ENCODE results near the gene EXOC3L2.

The EXOC3L2 gene

GRCh38 chr19:45205810-45206209 lies 39.4 kb downstream of the EXOC3L2 start:
- TF ChIP-seq CTCF (IDR thresholded peaks at IDR 0.05; ENCODE audit: extremely low read depth, insufficient read depth, missing control alignments), result no peak
- in situ Hi-C loops (cut with MboI; ENCODE audit: low pct_unique_long_range_greater_than_20kb, low sequenced_read_pairs, unreplicated experiment), result no loop called here
- DNase-seq (ENCODE audit: low spot score), result no peak

GRCh38 chr19:45202637-45203036 lies 42.6 kb downstream of the EXOC3L2 start:
- in situ Hi-C loops (cut with MboI; ENCODE audit: low pct_unique_long_range_greater_than_20kb, low sequenced_read_pairs, unreplicated experiment), result no loop called here
- DNase-seq (ENCODE audit: low spot score), result no peak

GRCh38 chr19:45200568-45200967 lies 44.6 kb downstream of the EXOC3L2 start:
- no peak for TF ChIP-seq CTCF (IDR thresholded peaks at IDR 0.05; ENCODE audit: extremely low read depth, insufficient read depth, missing control alignments)
- in situ Hi-C loops (cut with MboI; ENCODE audit: low pct_unique_long_range_greater_than_20kb, low sequenced_read_pairs, unreplicated experiment), result no loop called here
- DNase-seq (ENCODE audit: low spot score), result no peak

More at GRCh38 chr19:45202637-45203036, 42.6 kb downstream of the EXOC3L2 start:
- no peak for TF ChIP-seq CTCF (IDR thresholded peaks at IDR 0.05; ENCODE audit: extremely low read depth, insufficient read depth, missing control alignments)

- in situ Hi-C loops (cut with MboI; ENCODE audit: low pct_unique_long_range_greater_than_20kb, low sequenced_read_pairs, unreplicated experiment), result no loop called here
- DNase-seq (ENCODE audit: low spot score), result no peak
Observed at GRCh38 chr19:45195764-45196163, 49.4 kb downstream of the EXOC3L2 start.

GRCh38 chr19:45191375-45191774 lies 53.8 kb downstream of the EXOC3L2 start:
- TF ChIP-seq CTCF (IDR thresholded peaks at IDR 0.05; ENCODE audit: extremely low read depth, insufficient read depth, missing control alignments), result no peak
- in situ Hi-C loops (cut with MboI; ENCODE audit: low pct_unique_long_range_greater_than_20kb, low sequenced_read_pairs, unreplicated experiment), result no loop called here
- DNase-seq (ENCODE audit: low spot score), result no peak

More at GRCh38 chr19:45195764-45196163, 49.4 kb downstream of the EXOC3L2 start:
- TF ChIP-seq CTCF (IDR thresholded peaks at IDR 0.05; ENCODE audit: extremely low read depth, insufficient read depth, missing control alignments), result no peak

- TF ChIP-seq CTCF (IDR thresholded peaks at IDR 0.05; ENCODE audit: extremely low read depth, insufficient read depth, missing control alignments), result no peak
- in situ Hi-C loops (cut with MboI; ENCODE audit: low pct_unique_long_range_greater_than_20kb, low sequenced_read_pairs, unreplicated experiment), result no loop called here
- no peak for DNase-seq (ENCODE audit: low spot score)
Observed at GRCh38 chr19:45189971-45190370, 55.2 kb downstream of the EXOC3L2 start.
